Pancreas (tissue), 10 donors: Measurements from ENCODE around the gene RANBP3. TPM values are rescaled to one million over a fixed set of nuclear protein-coding genes. Genes with fewer than 3 reads are reported as not detected.

Experiments
- ATAC-seq, 4 donors: fragments of 200-7000 bp; cut with Tn5 transposase; one replicate each; pipeline versions ENCODE4 v1.8.0 to v1.9.1; 2020; ENCODE audit warnings: mild to moderate bottlenecking in 4 of 4, moderate library complexity in 4 of 4
- DNase-seq, 6 donors: peaks; one replicate each; pipeline ENCODE4 v3.0.0-alpha.2; 2020
- FAIRE-seq: peaks from 2 replicates; lab custom pipeline; 2012; peaks lifted over from hg19 to GRCh38; lab: Jason Lieb, UNC
- H3K27ac ChIP-seq, 4 donors: fragments of 200-600 bp; sonication (generic); 1 replicate in 3 of 4; 2 replicates in 1 of 4; pipeline versions ENCODE4 v1.5.0 to v1.8.0; 2020
- H3K27me3 ChIP-seq, 4 donors: fragments of 200-600 bp; one replicate each; pipeline ENCODE4 v1.8.0; 2021
- H3K36me3 ChIP-seq, 3 donors: fragments of 200-600 bp; sonication (generic) in 1 of 3; one replicate each; pipeline versions ENCODE4 v1.5.0 to v1.8.0; 2020 to 2021
- H3K4me1 ChIP-seq, 3 donors: fragments of 200-600 bp; one replicate each; pipeline ENCODE4 v1.8.0; 2021
- H3K4me3 ChIP-seq, 4 donors: fragments of 200-600 bp; sonication (generic) in 2 of 4; one replicate each; pipeline versions ENCODE4 v1.5.0 to v1.8.0; 2020 to 2021
- H3K9me3 ChIP-seq, 4 donors: fragments of 200-600 bp; one replicate each; pipeline ENCODE4 v1.8.0; 2021
- CTCF ChIP-seq, 4 donors: fragments of 200-600 bp; sonication (generic) in 3 of 4; IDR thresholded peaks; one replicate each; pipeline versions ENCODE4 v1.5.0 to v1.8.0; 2021; ENCODE audit warnings: antibody characterized with exemption in 4 of 4
- WGBS, 2 donors: extraction: QIAGEN DNeasy Blood & Tissue Kit; methylation state at CpG; one replicate each; pipeline ENCODE4 v1.1.7; 2013; 5-methylcytosine and 5-hydroxymethylcytosine counted together
- intact Hi-C, 3 donors: fragments of 100-400 bp; cut with DNase I; formaldehyde crosslinking; loops; one replicate each; pipeline versions ENCODE4 v1.11.1 to v1.14.2; 2022
- polyA plus RNA-seq, 2 donors: library from polyadenylated mRNA; stranded (reverse); fragments of 200-250 nt; gene quantifications; one replicate each; pipeline ENCODE4 v1.2.3, GENCODE V29; 2013
- total RNA-seq, 6 donors: library from RNA; stranded (reverse); fragmentation: NEBNext Ultra II Directional in 4 of 6; extraction: Animal tissue kit (Norgen Biotek cat#: 25700) in 4 of 6; gene quantifications; one replicate each; pipeline versions ENCODE4 v1.2.1 to v1.2.4, GENCODE V29; 2021 to 2023
- donor health status: healthy with polysubstance abuse.
- donor health status: DM: no; HTN: no; CAD: no; lungs with moderate emphysema.
- donor health status: DM: no; HTN: no; CAD: no.
- donor health status: control.
- donor health status: control.
- donor health status: Bipolar disorder and iron deficiency.
- donor health status: DM: yes; HTN: yes; CAD: no.
- donor health status: DM: no; HTN: no; CAD: no.
- donor health status: DM: no; HTN: no; CAD: no.
- donor health status: DM: yes; HTN: yes; CAD: no.

RANBP3 gene
- total and polyA plus RNA-seq, 8 donors: 27.6 to 42.2 (median 34.7) TPM

GRCh38 chr19:6002591-6002990, 24.7 kb upstream of the RANBP3 start:
- Histone ChIP-seq H3K4me1 (no peaks in the 10 kb centered on the region), H3K4me3 (no peak overlapping the region), H3K9me3 (no peaks in the 10 kb centered on the region), H3K27ac (no peak overlapping the region), H3K36me3 (no peaks in the 10 kb centered on the region), H3K27me3 (no peaks in the 10 kb centered on the region)
- intact Hi-C loops: no loop called here
- FAIRE-seq: no peak
- no peak for DNase-seq
- TF ChIP-seq CTCF (IDR thresholded peaks at IDR 0.05): no peak
- 90 to 94% methylated on average over 26 of the region's 26 CpGs for WGBS, 2 donors
- no peak for ATAC-seq

DNA sequence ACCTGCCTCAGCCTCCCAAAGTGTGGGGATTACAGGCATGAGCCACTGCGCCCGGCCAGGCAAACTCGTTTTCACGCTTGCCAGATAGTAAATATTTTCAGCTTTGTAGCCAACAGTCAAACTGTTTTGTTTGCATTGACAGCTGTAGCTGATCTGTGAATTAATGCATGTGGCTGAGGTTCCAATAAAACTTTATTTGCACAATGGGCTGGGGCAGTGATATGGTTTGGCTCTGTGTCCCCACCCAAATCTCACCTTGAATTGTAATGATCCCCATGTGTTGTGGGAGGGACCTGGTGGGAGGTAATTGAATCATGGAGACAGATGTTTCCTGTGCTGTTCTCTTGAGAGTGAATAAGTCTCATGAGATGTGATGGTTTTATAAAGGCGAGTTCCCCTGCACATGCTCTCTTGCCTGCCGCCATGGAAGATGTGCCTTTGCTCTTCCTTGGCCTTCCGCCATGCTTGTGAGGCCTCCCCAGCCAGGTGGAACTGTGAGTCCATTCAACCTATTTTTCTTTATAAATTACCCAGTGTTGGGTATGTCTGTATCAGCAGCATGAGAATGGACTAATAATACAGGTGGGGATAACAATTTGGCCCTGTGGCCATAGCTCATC, 22.4 kb upstream of the RANBP3 start:
- ATAC-seq (no peak), FAIRE-seq (no peak), DNase-seq (no peak)
- Histone ChIP-seq H3K9me3 (no peaks in the 10 kb centered on the region), H3K4me1 (no peaks in the 10 kb centered on the region), H3K27ac (no peak overlapping the region), H3K36me3 (no peaks in the 10 kb centered on the region), H3K4me3 (no peak overlapping the region), H3K27me3 (no peaks in the 10 kb centered on the region)
- no peak for TF ChIP-seq CTCF (IDR thresholded peaks at IDR 0.05)
- WGBS, 2 donors: 77 to 84% methylated on average over 7 of the region's 7 CpGs
- intact Hi-C loops: no loop called here

GRCh38 chr19:5999693-6000092, 21.8 kb upstream of the RANBP3 start:
- no peak for DNase-seq
- no peaks in the 10 kb centered on the region for H3K9me3 ChIP-seq
- intact Hi-C loops: no loop called here
- no peaks in the 10 kb centered on the region for H3K4me1 ChIP-seq
- WGBS, 2 donors: 89 to 90% methylated on average over 6 of the region's 6 CpGs
- no peaks in the 10 kb centered on the region for H3K36me3 ChIP-seq
- FAIRE-seq: no peak
- no peak for ATAC-seq
- H3K27ac ChIP-seq: no peak overlapping the region
- no peak overlapping the region for H3K4me3 ChIP-seq
- H3K27me3 ChIP-seq: no peaks in the 10 kb centered on the region
- TF ChIP-seq CTCF (IDR thresholded peaks at IDR 0.05): no peak

GRCh38 chr19:5997371-5997770, 19.4 kb upstream of the RANBP3 start:
- TF ChIP-seq CTCF (IDR thresholded peaks at IDR 0.05): no peak
- H3K27ac ChIP-seq: no peak overlapping the region
- intact Hi-C loops: no loop called here
- no peak overlapping the region for H3K4me3 ChIP-seq
- no peaks in the 10 kb centered on the region for H3K36me3 ChIP-seq
- no peaks in the 10 kb centered on the region for H3K9me3 ChIP-seq
- 79 to 87% methylated on average over 17 of the region's 17 CpGs for WGBS, 2 donors
- DNase-seq (no peak), ATAC-seq (no peak), FAIRE-seq (no peak)
- no peaks in the 10 kb centered on the region for H3K27me3 ChIP-seq
- H3K4me1 ChIP-seq: no peaks in the 10 kb centered on the region

GRCh38 chr19:5996623-5997320, 18.8 kb upstream of the RANBP3 start:
- no peaks in the 10 kb centered on the region for H3K27me3 ChIP-seq
- no peaks in the 10 kb centered on the region for H3K36me3 ChIP-seq
- no peaks in the 10 kb centered on the region for H3K4me1 ChIP-seq
- no peak for ATAC-seq
- no peak overlapping the region for H3K27ac ChIP-seq
- 82 to 84% methylated on average over 37 of the region's 37 CpGs for WGBS, 2 donors
- TF ChIP-seq CTCF (IDR thresholded peaks at IDR 0.05): no peak
- FAIRE-seq: no peak
- no peak for DNase-seq
- intact Hi-C loops: no loop called here
- H3K9me3 ChIP-seq: no peaks in the 10 kb centered on the region
- no peak overlapping the region for H3K4me3 ChIP-seq
